H1 (cell line): ENCODE results near the gene SOX6. TPM values are rescaled to one million over a fixed set of nuclear protein-coding genes. Genes with fewer than 3 reads are reported as not detected.

Source experiments
- CTCF ChIA-PET: fragments of 300-600 bp; sonication (Branson Sonifier 250); formaldehyde crosslinking; loops from one replicate; lab custom pipeline; 2021; ENCODE audit not compliant: partially characterized antibody; lab: Charles Lee
- POLR2A ChIA-PET: fragments of 300-600 bp; sonication (Branson Sonifier 250); formaldehyde crosslinking; loops from one replicate; lab custom pipeline; 2021; ENCODE audit warnings: inconsistent platforms; ENCODE audit not compliant: partially characterized antibody; lab: Charles Lee
- DNase-seq, 2 experiments: peaks; one replicate each; pipeline versions ENCODE4 v3.0.0 to v3.0.0-alpha.2; 2010 to 2022; ENCODE audit warnings: low spot score in 2 of 2, low read depth in 1 of 2, mixed read lengths in 1 of 2
- FAIRE-seq: peaks from 2 replicates; lab custom pipeline; 2011; peaks lifted over from hg19 to GRCh38; lab: Jason Lieb, UNC
- H2AFZ ChIP-seq: 2 replicates; pipeline ENCODE4 v1.8.1; 2012; ENCODE audit warnings: low read length, inconsistent platforms
- H2AK5ac ChIP-seq: 2 replicates; pipeline ENCODE4 v1.6.1; 2013; ENCODE audit warnings: low read depth, low read length
- H2BK120ac ChIP-seq: replicated peaks from 2 replicates; pipeline ENCODE3; 2013; ENCODE audit warnings: low read depth, low read length, inconsistent platforms
- H2BK12ac ChIP-seq: 2 replicates; pipeline ENCODE4 v1.6.1; 2013; ENCODE audit warnings: low read depth, low read length
- H2BK15ac ChIP-seq: 2 replicates; pipeline ENCODE4 v1.6.1; 2013; ENCODE audit warnings: low read length
- H2BK20ac ChIP-seq: 2 replicates; pipeline ENCODE4 v1.6.1; 2013; ENCODE audit warnings: low read length
- H2BK5ac ChIP-seq: 2 replicates; pipeline ENCODE4 v1.6.1; 2013; ENCODE audit warnings: low read depth, low read length
- H3K14ac ChIP-seq: 2 replicates; pipeline ENCODE4 v1.6.1; 2013; ENCODE audit warnings: inconsistent platforms; ENCODE audit not compliant: insufficient read length
- H3K18ac ChIP-seq: 2 replicates; pipeline ENCODE4 v1.6.1; 2013; ENCODE audit warnings: low read length; ENCODE audit errors: extremely low read depth
- H3K23ac ChIP-seq: 2 replicates; pipeline ENCODE4 v1.6.1; 2013; ENCODE audit warnings: inconsistent platforms; ENCODE audit not compliant: insufficient read length
- H3K23me2 ChIP-seq: 2 replicates; pipeline ENCODE4 v1.6.1; 2013; ENCODE audit warnings: low read depth, low read length
- H3K27ac ChIP-seq: 2 replicates; pipeline ENCODE4 v1.6.1; 2011; ENCODE audit warnings: low read depth, low read length, inconsistent platforms
- H3K27me3 ChIP-seq, 4 experiments: replicated peaks in 1 of 4; 1 replicate in 1 of 4; 2 replicates in 3 of 4; pipeline versions ENCODE4 v1.6.1 to v1.8.1; 2011 to 2013; ENCODE audit warnings: low read length in 3 of 4, mild to moderate bottlenecking in 3 of 4, inconsistent platforms in 2 of 4, mixed read lengths in 2 of 4, moderate library complexity in 1 of 4; ENCODE audit not compliant: control insufficient read depth in 3 of 4, insufficient read depth in 3 of 4; ENCODE audit errors: extremely low read depth in 1 of 4
- H3K36me3 ChIP-seq, 4 experiments: 2 replicates each; pipeline versions ENCODE4 v1.6.1 to v1.8.1; 2011 to 2013; ENCODE audit warnings: mild to moderate bottlenecking in 4 of 4, low read length in 3 of 4, moderate library complexity in 2 of 4, control low read depth in 1 of 4, inconsistent platforms in 1 of 4; ENCODE audit not compliant: insufficient read depth in 4 of 4, control insufficient read depth in 2 of 4
- H3K4ac ChIP-seq: replicated peaks from 2 replicates; pipeline ENCODE3; 2013; ENCODE audit warnings: low read length, low read depth, mixed read lengths, inconsistent platforms; ENCODE audit not compliant: insufficient read length
- H3K4me1 ChIP-seq, 4 experiments: replicated peaks in 1 of 4; 1 replicate in 1 of 4; 2 replicates in 3 of 4; pipeline versions ENCODE4 v1.6.1 to v1.8.1; 2011 to 2013; ENCODE audit warnings: low read length in 3 of 4, inconsistent platforms in 2 of 4, mixed read lengths in 1 of 4; ENCODE audit not compliant: insufficient read depth in 4 of 4, control insufficient read depth in 3 of 4
- H3K4me2 ChIP-seq, 2 experiments: 2 replicates each; pipeline versions ENCODE4 v1.6.1 to v1.8.1; 2011 to 2013; ENCODE audit warnings: low read depth in 2 of 2, low read length in 2 of 2, control low read depth in 1 of 2, inconsistent platforms in 1 of 2, mild to moderate bottlenecking in 1 of 2; ENCODE audit not compliant: insufficient read depth in 1 of 2
- H3K4me3 ChIP-seq, 4 experiments: fragments of 200-600, 300-600 bp in 1 of 4; sonication (generic), shearing (Covaris generic), sonication (Bioruptor Twin) in 1 of 4; 2 replicates each; pipeline versions ENCODE4 v1.5.1 to v1.8.1; 2011 to 2016; ENCODE audit warnings: low read length in 4 of 4, low read depth in 3 of 4, control low read depth in 2 of 4, inconsistent platforms in 2 of 4, mild to moderate bottlenecking in 2 of 4, mixed read lengths in 1 of 4, moderate library complexity in 1 of 4; ENCODE audit not compliant: insufficient read depth in 2 of 4; ENCODE audit errors: extremely low read depth in 1 of 4
- H3K56ac ChIP-seq: replicated peaks from 2 replicates; pipeline ENCODE3; 2013; ENCODE audit warnings: low read depth, mild to moderate bottlenecking, mixed read lengths, low read length, inconsistent platforms; ENCODE audit not compliant: insufficient read length
- H3K79me1 ChIP-seq: 2 replicates; pipeline ENCODE4 v1.6.1; 2013; ENCODE audit warnings: low read depth, low read length, control low read depth
- H3K79me2 ChIP-seq, 2 experiments: 2 replicates each; pipeline versions ENCODE4 v1.6.1 to v1.8.1; 2012 to 2013; ENCODE audit warnings: low read length in 2 of 2, mild to moderate bottlenecking in 2 of 2, inconsistent platforms in 1 of 2; ENCODE audit not compliant: insufficient read depth in 2 of 2, control insufficient read depth in 1 of 2
- H3K9ac ChIP-seq, 4 experiments: replicated peaks in 1 of 4; 1 replicate in 1 of 4; 2 replicates in 3 of 4; pipeline versions ENCODE4 v1.6.1 to v1.8.1; 2011 to 2013; ENCODE audit warnings: low read depth in 3 of 4, low read length in 3 of 4, control low read depth in 2 of 4, mild to moderate bottlenecking in 2 of 4, moderate library complexity in 2 of 4, inconsistent platforms in 1 of 4; ENCODE audit errors: extremely low read depth in 1 of 4
- H3K9me3 ChIP-seq, 2 experiments: 2 replicates each; pipeline versions ENCODE4 v1.6.1 to v1.8.1; 2012 to 2013; ENCODE audit warnings: mild to moderate bottlenecking in 2 of 2, moderate library complexity in 2 of 2, control low read depth in 1 of 2, inconsistent platforms in 1 of 2, low read depth in 1 of 2, low read length in 1 of 2, mixed read lengths in 1 of 2; ENCODE audit not compliant: insufficient read depth in 2 of 2
- H4K20me1 ChIP-seq, 2 experiments: replicated peaks in 1 of 2; 2 replicates each; pipeline versions ENCODE3 to v1.8.1; 2011 to 2013; ENCODE audit warnings: inconsistent platforms in 2 of 2, low read length in 2 of 2, mild to moderate bottlenecking in 1 of 2; ENCODE audit not compliant: insufficient read depth in 2 of 2, control insufficient read depth in 1 of 2
- H4K5ac ChIP-seq: 2 replicates; pipeline ENCODE4 v1.6.1; 2013; ENCODE audit warnings: low read length, low read depth, mixed read lengths, inconsistent platforms; ENCODE audit not compliant: insufficient read length
- H4K8ac ChIP-seq: 2 replicates; pipeline ENCODE4 v1.8.0; 2013; ENCODE audit warnings: mild to moderate bottlenecking, moderate library complexity, low read length, inconsistent platforms; ENCODE audit not compliant: insufficient read depth; ENCODE audit errors: extremely low read depth
- H4K91ac ChIP-seq: replicated peaks from 2 replicates; pipeline ENCODE3; 2013; ENCODE audit warnings: low read length, mixed read lengths, inconsistent platforms; ENCODE audit not compliant: insufficient read length
- KDM4A ChIP-seq: IDR thresholded peaks from one replicate; pipeline ENCODE4 v1.7.1; 2012; ENCODE audit warnings: low read depth, mild to moderate bottlenecking, moderate library complexity, low read length, inconsistent platforms; ENCODE audit not compliant: severe bottlenecking
- WGBS, 2 experiments: shearing (Covaris generic) in 1 of 2; methylation state at CpG; one replicate each; pipeline versions ENCODE4 v1.1.6 to v1.1.7; 2013 to 2015; ENCODE audit warnings: low lambda C conversion rate in 2 of 2, mixed read lengths in 2 of 2, inconsistent platforms in 1 of 2, low coverage in 1 of 2, missing lambda C conversion rate in 1 of 2; ENCODE audit not compliant: insufficient replicate concordance in 2 of 2, insufficient coverage in 1 of 2, insufficient read length in 1 of 2; ENCODE audit errors: extremely low coverage in 1 of 2, missing lambda C conversion rate in 1 of 2; 5-methylcytosine and 5-hydroxymethylcytosine counted together
- polyA plus RNA-seq, 7 experiments: library from polyadenylated mRNA; depleted of rRNA in 3 of 7; stranded (reverse) in 5 of 7; unstranded in 2 of 7; fragments of >200 nt in 5 of 7; fragments of 200-250 nt in 2 of 7; gene quantifications; 1 replicate in 5 of 7; 2 replicates in 1 of 7; 4 replicates in 1 of 7; pipeline versions ENCODE4 v1.2.1 to v1.2.3, GENCODE V29; 2011 to 2013; ENCODE audit warnings: missing spikeins in 2 of 7, mixed read lengths in 2 of 7
- total RNA-seq: library from RNA; stranded (reverse); fragmentation: NEBNext Ultra II Directional; extraction: Animal tissue kit (Norgen Biotek cat#: 25700); gene quantifications from 2 replicates; pipeline ENCODE4 v1.2.1, GENCODE V29; 2021
- TF ChIP-seq, protein P1 (sequence below), 3 experiments: IDR thresholded peaks; 1 replicate in 2 of 3; 2 replicates in 1 of 3; pipeline versions ENCODE4 v1.5.1 to v1.6.1; 2011; ENCODE audit warnings: low read length in 3 of 3, mild to moderate bottlenecking in 3 of 3, inconsistent platforms in 2 of 3, low read depth in 1 of 3, moderate library complexity in 1 of 3; ENCODE audit not compliant: insufficient read depth in 1 of 3; ENCODE audit errors: control extremely low read depth in 1 of 3

SOX6 gene
- total and polyA plus RNA-seq, 2 of the 8 experiments (the other 6 are each of a cell fraction or from before 2014, with no cell fraction given) = 0.09 TPM; not detected in 1

DNA sequence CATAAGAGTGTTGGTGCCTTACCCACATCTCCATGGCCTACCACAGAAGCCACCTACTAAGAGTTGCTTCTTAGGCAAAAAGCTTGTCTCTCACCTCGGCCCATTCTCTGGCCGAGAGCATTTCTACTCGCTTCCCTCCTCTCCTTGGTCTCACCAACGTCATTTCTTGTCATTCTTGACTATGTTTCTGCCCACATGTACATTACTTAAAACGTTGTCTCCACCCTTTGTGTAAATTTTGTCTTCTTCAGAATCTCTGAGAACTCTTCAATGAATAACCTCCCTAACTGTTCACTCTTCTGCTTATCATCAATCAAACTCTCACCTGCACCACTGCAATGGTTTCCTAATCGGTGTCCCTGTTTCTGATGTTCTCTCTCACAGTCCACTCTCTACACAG, 20.1 kb downstream of the SOX6 start:
- no peaks in the 10 kb centered on the region for H3K79me1 ChIP-seq
- H2BK120ac ChIP-seq = no peak overlapping the region
- ChIA-PET CTCF (no interaction called here), POLR2A (no interaction called here)
- H3K23me2 ChIP-seq = no peaks in the 10 kb centered on the region
- no peak for DNase-seq
- H3K4ac ChIP-seq = no peak overlapping the region
- H3K18ac ChIP-seq = no peak overlapping the region
- no peak overlapping the region for H4K5ac ChIP-seq
- no peak overlapping the region for H2BK20ac ChIP-seq
- H3K79me2 ChIP-seq = no peaks in the 10 kb centered on the region
- H2AK5ac ChIP-seq = no peak overlapping the region
- TF ChIP-seq, protein P1, sequence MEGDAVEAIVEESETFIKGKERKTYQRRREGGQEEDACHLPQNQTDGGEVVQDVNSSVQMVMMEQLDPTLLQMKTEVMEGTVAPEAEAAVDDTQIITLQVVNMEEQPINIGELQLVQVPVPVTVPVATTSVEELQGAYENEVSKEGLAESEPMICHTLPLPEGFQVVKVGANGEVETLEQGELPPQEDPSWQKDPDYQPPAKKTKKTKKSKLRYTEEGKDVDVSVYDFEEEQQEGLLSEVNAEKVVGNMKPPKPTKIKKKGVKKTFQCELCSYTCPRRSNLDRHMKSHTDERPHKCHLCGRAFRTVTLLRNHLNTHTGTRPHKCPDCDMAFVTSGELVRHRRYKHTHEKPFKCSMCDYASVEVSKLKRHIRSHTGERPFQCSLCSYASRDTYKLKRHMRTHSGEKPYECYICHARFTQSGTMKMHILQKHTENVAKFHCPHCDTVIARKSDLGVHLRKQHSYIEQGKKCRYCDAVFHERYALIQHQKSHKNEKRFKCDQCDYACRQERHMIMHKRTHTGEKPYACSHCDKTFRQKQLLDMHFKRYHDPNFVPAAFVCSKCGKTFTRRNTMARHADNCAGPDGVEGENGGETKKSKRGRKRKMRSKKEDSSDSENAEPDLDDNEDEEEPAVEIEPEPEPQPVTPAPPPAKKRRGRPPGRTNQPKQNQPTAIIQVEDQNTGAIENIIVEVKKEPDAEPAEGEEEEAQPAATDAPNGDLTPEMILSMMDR (IDR thresholded peaks at IDR 0.05; ENCODE audit: control extremely low read depth in 1 of 3, insufficient read depth in 1 of 3, low read depth in 1 of 3, low read length in 3 of 3) = no peak
- TF ChIP-seq KDM4A = no peak
- H3K23ac ChIP-seq = no peak overlapping the region
- H2BK12ac ChIP-seq = no peak overlapping the region
- H3K56ac ChIP-seq = no peak overlapping the region
- no peak overlapping the region for H4K91ac ChIP-seq
- H3K4me1 ChIP-seq = no peaks in the 10 kb centered on the region
- WGBS, 2 experiments = 81% methylated on average over 6 of the region's 6 CpGs; no CpG with 5 or more reads in 1 of the 2 experiments
- no peak for FAIRE-seq
- no peak overlapping the region for H3K4me3 ChIP-seq
- H3K9ac ChIP-seq = no peak overlapping the region
- H4K8ac ChIP-seq = no peak overlapping the region
- no peak overlapping the region for H3K14ac ChIP-seq
- no peak overlapping the region for H2AFZ ChIP-seq
- no peak overlapping the region for H2BK15ac ChIP-seq
- no peaks in the 10 kb centered on the region for H4K20me1 ChIP-seq
- H3K36me3 ChIP-seq = no peaks in the 10 kb centered on the region
- no peak overlapping the region for H3K27ac ChIP-seq
- H2BK5ac ChIP-seq = no peak overlapping the region
- no peak overlapping the region for H3K4me2 ChIP-seq
- H3K27me3 ChIP-seq = peaks cover 0 to 2% (median 0%) of the 10 kb centered on the region in 4 experiments; a peak in 1 of 7 replicates
- H3K9me3 ChIP-seq = no peaks in the 10 kb centered on the region
